ENCODE data around the gene CFAP97D2. TPM values are rescaled to one million over a fixed set of nuclear protein-coding genes. Genes with fewer than 3 reads are reported as not detected.

The CFAP97D2 gene
- total RNA-seq, 2 donors from 2014 or later, result not detected

- Histone ChIP-seq H3K27me3 (no peaks in the 10 kb centered on the region), H3K9me3 (no peaks in the 10 kb centered on the region), H3K27ac (no peak overlapping the region), H3K36me3 (peaks cover 78% of the 10 kb centered on the region), H3K4me1 (no peaks in the 10 kb centered on the region), H3K4me3 (no peak overlapping the region)
- no peak for DNase-seq (ENCODE audit: low spot score)
- no peak for TF ChIP-seq CTCF (IDR thresholded peaks at IDR 0.05)
These were observed 89.6 kb downstream of the CFAP97D2 start for GRCh38 chr13:114268344-114269280.

- TF ChIP-seq CTCF (IDR thresholded peaks at IDR 0.05), result no peak
- no peaks in the 10 kb centered on the region for H3K4me1 ChIP-seq
- no peak for DNase-seq (ENCODE audit: low spot score)
- H3K9me3 ChIP-seq, result no peaks in the 10 kb centered on the region
- H3K27me3 ChIP-seq, result no peaks in the 10 kb centered on the region
- peaks cover 73% of the 10 kb centered on the region for H3K36me3 ChIP-seq
- H3K27ac ChIP-seq, result no peak overlapping the region
- no peak overlapping the region for H3K4me3 ChIP-seq
These were observed 90.3 kb downstream of the CFAP97D2 start for GRCh38 chr13:114269281-114269770.

Small RNA genes within 50 kb of the gene (microRNA-seq; reads per million reads assigned to microRNA genes)
- gene MIR548AR (ENCODE audit: borderline number of aligned reads in 2 of 2, borderline replicate concordance in 1 of 2), result 0 to 0.71 reads per million in 2 donors

Other genes with a start within 250 kb of the CFAP97D2 start
- gene C13orf46, start 205.2 kb upstream of the CFAP97D2 start, total RNA-seq, result 1 to 10 TPM in 1 of 2 donors, under 1 TPM in 1; 0.59 to 2.7 TPM
- 10 to 100 TPM; 10.2 to 13.2 TPM for gene RASA3, start 46.6 kb upstream of the CFAP97D2 start, total RNA-seq
- 10 to 100 TPM; 21.1 to 31.8 TPM for gene CDC16, start 55.6 kb downstream of the CFAP97D2 start, total RNA-seq
- gene UPF3A, start 102.3 kb downstream of the CFAP97D2 start, total RNA-seq, result 10 to 100 TPM; 14.1 to 20.7 TPM
- 10 to 100 TPM; 13.9 to 19.6 TPM for gene CHAMP1, start 135.2 kb downstream of the CFAP97D2 start, total RNA-seq

All from right atrium auricular region (tissue), 2 donors.